ENCODE data around the gene RYR2.
"Not testable (repeated sequence)": the region's sequence is repeated elsewhere in the genome, so short reads cannot be mapped to it uniquely, and the experiment has no call there.

The RYR2 gene

GRCh38 chr1:237355022-237355421 lies 313.0 kb downstream of the RYR2 start:
- H3K27ac ChIP-seq: no peak overlapping the region
- TF ChIP-seq ZFX (IDR thresholded peaks at IDR 0.05) (no peak), CTCF (conservative IDR thresholded peaks at IDR 0.05) (no peak)

- no peak overlapping the region for H3K27ac ChIP-seq
- TF ChIP-seq CTCF (conservative IDR thresholded peaks at IDR 0.05) (no peak), ZFX (IDR thresholded peaks at IDR 0.05) (no peak)
Measured at GRCh38 chr1:237358555-237358954, 316.6 kb downstream of the RYR2 start.

- TF ChIP-seq ZFX (IDR thresholded peaks at IDR 0.05) (no peak), CTCF (conservative IDR thresholded peaks at IDR 0.05) (no peak)
- no peak overlapping the region for H3K27ac ChIP-seq
Measured at GRCh38 chr1:237367758-237368157, 325.8 kb downstream of the RYR2 start.

- not testable (repeated sequence) for H3K27ac ChIP-seq
Measured at GRCh38 chr1:237371477-237371876, 329.5 kb downstream of the RYR2 start.

GRCh38 chr1:237383791-237384190 lies 341.8 kb downstream of the RYR2 start:
- TF ChIP-seq ZFX (IDR thresholded peaks at IDR 0.05) (no peak), CTCF (conservative IDR thresholded peaks at IDR 0.05) (no peak)
- no peak overlapping the region for H3K27ac ChIP-seq

- no peak overlapping the region for H3K27ac ChIP-seq
Measured at GRCh38 chr1:237384213-237384612, 342.2 kb downstream of the RYR2 start.

GRCh38 chr1:237386362-237387143 lies 344.6 kb downstream of the RYR2 start:
- TF ChIP-seq CTCF (conservative IDR thresholded peaks at IDR 0.05) (peak; percentile 92), ZFX (IDR thresholded peaks at IDR 0.05) (no peak)
- no peak overlapping the region for H3K27ac ChIP-seq

More at GRCh38 chr1:237384213-237384612, 342.2 kb downstream of the RYR2 start:
- no peak for TF ChIP-seq ZFX (IDR thresholded peaks at IDR 0.05)
- no peak for TF ChIP-seq CTCF (conservative IDR thresholded peaks at IDR 0.05)

GRCh38 chr1:237387144-237387505 lies 345.1 kb downstream of the RYR2 start:
- H3K27ac ChIP-seq: no peak overlapping the region
- no peak for TF ChIP-seq CTCF (conservative IDR thresholded peaks at IDR 0.05)
